PC-3 (cell line): Measurements from ENCODE around the gene CTDSP2.

ENCODE experiments used
- CTCF ChIP-seq: fragments of 300-600 bp; sonication (generic); conservative IDR thresholded peaks from 2 replicates; pipeline ENCODE4 v1.5.1; 2017; ENCODE audit warnings: antibody characterized with exemption, low read depth, mild to moderate bottlenecking, low read length
- EZH2 ChIP-seq: fragments of 300-600 bp; sonication (generic); IDR thresholded peaks from one replicate; pipeline ENCODE4 v1.6.1; 2017; ENCODE audit warnings: antibody characterized with exemption, mild to moderate bottlenecking, low read length; ENCODE audit not compliant: unreplicated experiment
- EZH2phosphoT487 ChIP-seq: fragments of 300-600 bp; sonication (generic); IDR thresholded peaks from 2 replicates; pipeline ENCODE4 v1.6.1; 2018; ENCODE audit warnings: mild to moderate bottlenecking, antibody characterized with exemption, low read length, borderline replicate concordance

GRCh38 chr12:57797933-57798332 lies 48.6 kb downstream of the CTDSP2 start:
- TF ChIP-seq CTCF (no peak), EZH2phosphoT487 (no peak), EZH2 (no peak)
